K562 (cell line): ENCODE data around the gene COX6B2.

Source experiments
- CEBPB ChIP-seq: fragments of 450-650 bp; IDR thresholded peaks from 2 replicates; pipeline ENCODE4 v1.6.1; 2016; ENCODE audit warnings: missing genetic modification characterization, missing compliant biosample characterization
- CTCF ChIP-seq, 3 experiments: IDR thresholded peaks in 2 of 3; conservative IDR thresholded peaks in 1 of 3; 2 replicates each; pipeline ENCODE4 v1.5.1; 2011 to 2012; ENCODE audit warnings: low read length in 3 of 3, mild to moderate bottlenecking in 3 of 3, control low read depth in 2 of 3, improper control_type of control experiment in 1 of 3, inconsistent platforms in 1 of 3, low read depth in 1 of 3, mixed read lengths in 1 of 3, moderate library complexity in 1 of 3; ENCODE audit not compliant: insufficient read depth in 2 of 3
- FOXP4 ChIP-seq: sonication (generic); formaldehyde crosslinking; IDR thresholded peaks from 2 replicates; pipeline ENCODE4 v1.8.0; 2022; ENCODE audit warnings: mild to moderate bottlenecking, missing genetic modification reagents, borderline replicate concordance
- MBD1 ChIP-seq: fragments of 250-450 bp; sonication (Bioruptor Pico); IDR thresholded peaks from 2 replicates; pipeline ENCODE4 v1.8.0; 2022; ENCODE audit warnings: inconsistent platforms
- PCBP1 ChIP-seq: fragments of 200-400 bp; formaldehyde crosslinking; IDR thresholded peaks from 2 replicates; pipeline ENCODE4 v1.6.1; 2018; ENCODE audit warnings: mild to moderate bottlenecking, low read depth, low read length; ENCODE audit not compliant: poor library complexity, severe bottlenecking
- RFX5 ChIP-seq: IDR thresholded peaks from 2 replicates; pipeline ENCODE4 v1.6.1; 2011; ENCODE audit warnings: low read depth, mild to moderate bottlenecking, improper control_type of control experiment, low read length
- SIN3A ChIP-seq, 2 experiments: fragments of 150-350 bp in 1 of 2; IDR thresholded peaks; 2 replicates each; pipeline ENCODE4 v1.6.1; 2011 to 2016; ENCODE audit warnings: borderline replicate concordance in 2 of 2, low read depth in 2 of 2, low read length in 2 of 2, mild to moderate bottlenecking in 2 of 2, moderate library complexity in 2 of 2; ENCODE audit not compliant: control insufficient read depth in 1 of 2
- ZNF23 ChIP-seq: fragments of 250-450 bp; sonication (Bioruptor Pico); IDR thresholded peaks from 2 replicates; pipeline ENCODE4 v1.4.0; 2020; ENCODE audit warnings: mild to moderate bottlenecking
- ZNF354B ChIP-seq: fragments of 250-450 bp; sonication (Bioruptor Pico); IDR thresholded peaks from 2 replicates; pipeline ENCODE4 v1.4.0; 2020
- ZSCAN29 ChIP-seq: fragments of 450-650 bp; IDR thresholded peaks from 2 replicates; pipeline ENCODE4 v1.6.1; 2017

GRCh38 chr19:55346725-55347441 is 7.6 kb downstream of the COX6B2 start:
- TF ChIP-seq ZSCAN29 (no peak), SIN3A (IDR thresholded peaks at IDR 0.05; ENCODE audit: borderline replicate concordance in 2 of 2, control insufficient read depth in 1 of 2, low read depth in 2 of 2, low read length in 2 of 2) (no peak), RFX5 (no peak), PCBP1 (no peak), CTCF (IDR thresholded peaks at IDR 0.05 in 2 of 3, conservative IDR thresholded peaks at IDR 0.05 in 1 of 3; ENCODE audit: insufficient read depth in 2 of 3, low read depth in 1 of 3, low read length in 3 of 3) (no peak), ZNF354B (CRISPR knock-in tag) (no peak), CEBPB (tag) (no peak), ZNF23 (CRISPR knock-in tag) (no peak), FOXP4 (CRISPR knock-in tag) (no peak), MBD1 (CRISPR knock-in tag) (no peak)
